Keratinocyte (primary cell): Measurements from ENCODE around the gene SNU13. TPM values are rescaled to one million over a fixed set of nuclear protein-coding genes. Genes with fewer than 3 reads are reported as not detected.

Experiments
- DNase-seq: peaks from one replicate; pipeline ENCODE4 v3.0.0-alpha.2; 2011; ENCODE audit warnings: low read depth, missing footprints, low spot score
- FAIRE-seq: peaks from 2 replicates; lab custom pipeline; 2011; peaks lifted over from hg19 to GRCh38; lab: Jason Lieb, UNC
- H2AFZ ChIP-seq: 2 replicates; pipeline ENCODE4 v1.6.0; 2012; ENCODE audit warnings: low read length, control low read depth, inconsistent platforms; ENCODE audit not compliant: control insufficient read depth
- H3K27ac ChIP-seq: 2 replicates; pipeline ENCODE4 v1.5.1; 2011; ENCODE audit warnings: low read length; ENCODE audit not compliant: control insufficient read depth, insufficient read depth
- H3K27me3 ChIP-seq: 3 replicates; pipeline ENCODE4 v1.6.0; 2011; ENCODE audit warnings: low read length; ENCODE audit not compliant: control insufficient read depth, insufficient read depth; ENCODE audit errors: extremely low read depth
- H3K36me3 ChIP-seq, 2 experiments: 2 replicates in 1 of 2; 3 replicates in 1 of 2; pipeline ENCODE4 v1.5.1; 2011; ENCODE audit warnings: low read length in 2 of 2, mild to moderate bottlenecking in 1 of 2; ENCODE audit not compliant: control insufficient read depth in 2 of 2, insufficient read depth in 2 of 2; ENCODE audit errors: extremely low read depth in 1 of 2
- H3K4me1 ChIP-seq: 3 replicates; pipeline ENCODE4 v1.5.1; 2011; ENCODE audit warnings: low read length; ENCODE audit not compliant: control insufficient read depth, insufficient read depth; ENCODE audit errors: extremely low read depth
- H3K4me2 ChIP-seq: 3 replicates; pipeline ENCODE4 v1.6.0; 2011; ENCODE audit warnings: low read depth, low read length; ENCODE audit not compliant: control insufficient read depth, insufficient read depth; ENCODE audit errors: extremely low read depth
- H3K4me3 ChIP-seq, 3 experiments: fragments of 200-600 bp in 1 of 3; sonication (generic) in 1 of 3; 2 replicates in 2 of 3; 3 replicates in 1 of 3; pipeline ENCODE4 v1.5.1; 2011 to 2016; ENCODE audit warnings: low read length in 3 of 3, mild to moderate bottlenecking in 3 of 3, control low read depth in 2 of 3, inconsistent platforms in 1 of 3, low read depth in 1 of 3, mixed read lengths in 1 of 3, mixed run types in 1 of 3, moderate library complexity in 1 of 3; ENCODE audit not compliant: control insufficient read depth in 2 of 3, insufficient read depth in 2 of 3; ENCODE audit errors: extremely low read depth in 1 of 3
- H3K79me2 ChIP-seq: 2 replicates; pipeline ENCODE4 v1.6.0; 2012; ENCODE audit warnings: low read length; ENCODE audit not compliant: control insufficient read depth, insufficient read depth
- H3K9ac ChIP-seq: 3 replicates; pipeline ENCODE4 v1.6.0; 2011; ENCODE audit warnings: low read length; ENCODE audit not compliant: control insufficient read depth, insufficient read depth; ENCODE audit errors: extremely low read depth
- H3K9me1 ChIP-seq: 3 replicates; pipeline ENCODE4 v1.6.0; 2011; ENCODE audit warnings: low read length; ENCODE audit not compliant: control insufficient read depth, insufficient read depth; ENCODE audit errors: extremely low read depth
- H3K9me3 ChIP-seq: 2 replicates; pipeline ENCODE4 v1.5.1; 2012; ENCODE audit warnings: low read depth, low read length; ENCODE audit not compliant: control insufficient read depth
- H4K20me1 ChIP-seq: 3 replicates; pipeline ENCODE4 v1.6.0; 2011; ENCODE audit warnings: low read length; ENCODE audit not compliant: control insufficient read depth, insufficient read depth; ENCODE audit errors: extremely low read depth
- EZH2 ChIP-seq: IDR thresholded peaks from one replicate; pipeline ENCODE4 v1.6.1; 2012; ENCODE audit warnings: inconsistent platforms, mild to moderate bottlenecking, low read length, moderate library complexity
- dilution Hi-C: fragments of 300-500 bp; cut with MboI; formaldehyde crosslinking; loops from one replicate; pipeline ENCODE4 v1.7.0; 2020; ENCODE audit warnings: low sequenced_read_pairs; ENCODE audit not compliant: extremely low pct_ligation_motif_present
- polyA plus RNA-seq, 5 experiments: library from polyadenylated mRNA; depleted of rRNA in 3 of 5; stranded (reverse) in 3 of 5; stranded (forward) in 1 of 5; unstranded in 1 of 5; fragments of >200 nt; gene quantifications; 1 replicate in 1 of 5; 2 replicates in 3 of 5; 3 replicates in 1 of 5; pipeline versions ENCODE4 v1.2.1 to v1.2.3, GENCODE V29; 2011 to 2012; ENCODE audit warnings: missing spikeins in 2 of 5, low read depth in 1 of 5, low replicate concordance in 1 of 5
- TF ChIP-seq, protein P1 (sequence below), 3 experiments: IDR thresholded peaks in 1 of 3; conservative IDR thresholded peaks in 1 of 3; optimal IDR thresholded peaks in 1 of 3; 2 replicates in 2 of 3; 3 replicates in 1 of 3; pipeline versions ENCODE3 to v1.5.1; 2011; ENCODE audit warnings: low read length in 3 of 3, mild to moderate bottlenecking in 3 of 3, moderate library complexity in 2 of 3, control low read depth in 1 of 3, inconsistent platforms in 1 of 3; ENCODE audit not compliant: insufficient read depth in 2 of 3; ENCODE audit errors: extremely low read depth in 1 of 3

Gene SNU13
- polyA plus RNA-seq, 1 donor (not counting 4 experiments of a cell fraction or from before 2014, with no cell fraction given): 230 TPM

DNA sequence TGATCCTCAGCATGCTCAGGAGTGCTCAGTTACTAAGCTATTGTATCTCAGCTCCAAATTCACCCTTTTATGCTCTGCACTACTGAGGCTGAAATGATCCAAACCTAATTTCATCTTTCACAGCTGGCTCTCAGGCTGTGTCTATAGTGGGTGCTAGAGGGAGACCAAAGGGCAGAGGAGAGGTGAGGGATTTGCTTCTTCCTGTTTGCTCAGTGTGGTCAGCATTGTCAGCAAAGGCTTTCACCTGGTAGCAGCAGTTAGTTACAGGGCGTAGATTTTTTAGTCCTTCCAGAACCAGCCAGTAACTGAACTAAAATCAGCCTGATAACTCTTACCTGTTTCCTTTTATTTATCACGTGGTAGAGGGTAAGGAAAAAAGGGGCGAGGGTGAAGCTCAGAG is 34.3 kb downstream of the SNU13 start:
- Histone ChIP-seq H3K4me3 (no peak overlapping the region), H3K4me1 (no peaks in the 10 kb centered on the region), H3K9me1 (no peaks in the 10 kb centered on the region), H3K9me3 (no peaks in the 10 kb centered on the region), H3K4me2 (no peak overlapping the region), H3K27me3 (no peaks in the 10 kb centered on the region), H2AFZ (no peak overlapping the region), H3K79me2 (peaks cover 8% of the 10 kb centered on the region), H4K20me1 (peaks cover 5% of the 10 kb centered on the region), H3K9ac (no peak overlapping the region), H3K36me3 (peaks cover 49 to 60% of the 10 kb centered on the region in 2 experiments), H3K27ac (no peak overlapping the region)
- no peak for TF ChIP-seq EZH2
- TF ChIP-seq, protein P1, sequence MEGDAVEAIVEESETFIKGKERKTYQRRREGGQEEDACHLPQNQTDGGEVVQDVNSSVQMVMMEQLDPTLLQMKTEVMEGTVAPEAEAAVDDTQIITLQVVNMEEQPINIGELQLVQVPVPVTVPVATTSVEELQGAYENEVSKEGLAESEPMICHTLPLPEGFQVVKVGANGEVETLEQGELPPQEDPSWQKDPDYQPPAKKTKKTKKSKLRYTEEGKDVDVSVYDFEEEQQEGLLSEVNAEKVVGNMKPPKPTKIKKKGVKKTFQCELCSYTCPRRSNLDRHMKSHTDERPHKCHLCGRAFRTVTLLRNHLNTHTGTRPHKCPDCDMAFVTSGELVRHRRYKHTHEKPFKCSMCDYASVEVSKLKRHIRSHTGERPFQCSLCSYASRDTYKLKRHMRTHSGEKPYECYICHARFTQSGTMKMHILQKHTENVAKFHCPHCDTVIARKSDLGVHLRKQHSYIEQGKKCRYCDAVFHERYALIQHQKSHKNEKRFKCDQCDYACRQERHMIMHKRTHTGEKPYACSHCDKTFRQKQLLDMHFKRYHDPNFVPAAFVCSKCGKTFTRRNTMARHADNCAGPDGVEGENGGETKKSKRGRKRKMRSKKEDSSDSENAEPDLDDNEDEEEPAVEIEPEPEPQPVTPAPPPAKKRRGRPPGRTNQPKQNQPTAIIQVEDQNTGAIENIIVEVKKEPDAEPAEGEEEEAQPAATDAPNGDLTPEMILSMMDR (optimal IDR thresholded peaks at IDR 0.05 in 1 of 3, IDR thresholded peaks at IDR 0.05 in 1 of 3, conservative IDR thresholded peaks at IDR 0.05 in 1 of 3; ENCODE audit: extremely low read depth in 1 of 3, insufficient read depth in 2 of 3, low read length in 3 of 3): no peak
- DNase-seq: no peak
- dilution Hi-C loops: no loop called here
- no peak for FAIRE-seq

DNA sequence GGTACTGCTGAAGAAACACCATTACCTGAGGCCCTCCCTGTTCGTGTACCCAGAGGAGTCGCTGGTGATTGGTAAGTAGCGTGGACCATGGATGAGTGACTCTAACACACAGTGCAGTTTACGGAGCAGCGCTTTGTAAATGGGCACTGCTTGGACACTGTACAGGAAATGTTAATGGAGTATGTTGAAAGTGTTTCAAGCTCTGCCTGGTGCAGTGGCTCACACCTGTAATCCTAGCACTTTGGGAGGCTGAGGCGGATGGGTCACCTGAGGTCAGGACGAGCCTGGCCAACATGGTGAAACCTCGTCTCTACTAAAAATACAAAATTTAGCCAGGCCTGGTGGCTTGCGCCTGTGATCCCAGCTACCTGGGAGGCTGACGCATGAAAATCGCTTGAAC is 37.8 kb downstream of the SNU13 start:
- DNase-seq: no peak
- no peaks in the 10 kb centered on the region for H3K9me1 ChIP-seq
- peaks cover 44 to 55% of the 10 kb centered on the region in 2 experiments for H3K36me3 ChIP-seq
- H3K9me3 ChIP-seq: no peaks in the 10 kb centered on the region
- TF ChIP-seq, protein P1 (optimal IDR thresholded peaks at IDR 0.05 in 1 of 3, IDR thresholded peaks at IDR 0.05 in 1 of 3, conservative IDR thresholded peaks at IDR 0.05 in 1 of 3; ENCODE audit: extremely low read depth in 1 of 3, insufficient read depth in 2 of 3, low read length in 3 of 3): no peak
- TF ChIP-seq EZH2: no peak
- H3K4me1 ChIP-seq: no peaks in the 10 kb centered on the region
- no peak overlapping the region for H3K4me3 ChIP-seq
- no peak overlapping the region for H2AFZ ChIP-seq
- H3K27ac ChIP-seq: no peak overlapping the region
- no peaks in the 10 kb centered on the region for H3K27me3 ChIP-seq
- peaks cover 15% of the 10 kb centered on the region for H3K79me2 ChIP-seq
- H3K9ac ChIP-seq: no peak overlapping the region
- no peak for FAIRE-seq
- no peak overlapping the region for H3K4me2 ChIP-seq
- peaks cover 5% of the 10 kb centered on the region for H4K20me1 ChIP-seq
- dilution Hi-C loops: no loop called here
